Hepatocyte (in vitro differentiated cells): Measurements from ENCODE around the gene SIT1.

Source experiments
- EZH2 ChIP-seq: fragments of 200-600 bp; sonication (generic); IDR thresholded peaks from 2 replicates; pipeline ENCODE4 v1.6.1; 2016; ENCODE audit warnings: antibody characterized with exemption, mild to moderate bottlenecking, borderline replicate concordance
- EZH2phosphoT487 ChIP-seq: fragments of 200-600 bp; sonication (generic); IDR thresholded peaks from one replicate; pipeline ENCODE4 v1.6.1; 2018; ENCODE audit warnings: antibody characterized with exemption, mild to moderate bottlenecking, low read depth, moderate library complexity; ENCODE audit not compliant: unreplicated experiment, severe bottlenecking

DNA sequence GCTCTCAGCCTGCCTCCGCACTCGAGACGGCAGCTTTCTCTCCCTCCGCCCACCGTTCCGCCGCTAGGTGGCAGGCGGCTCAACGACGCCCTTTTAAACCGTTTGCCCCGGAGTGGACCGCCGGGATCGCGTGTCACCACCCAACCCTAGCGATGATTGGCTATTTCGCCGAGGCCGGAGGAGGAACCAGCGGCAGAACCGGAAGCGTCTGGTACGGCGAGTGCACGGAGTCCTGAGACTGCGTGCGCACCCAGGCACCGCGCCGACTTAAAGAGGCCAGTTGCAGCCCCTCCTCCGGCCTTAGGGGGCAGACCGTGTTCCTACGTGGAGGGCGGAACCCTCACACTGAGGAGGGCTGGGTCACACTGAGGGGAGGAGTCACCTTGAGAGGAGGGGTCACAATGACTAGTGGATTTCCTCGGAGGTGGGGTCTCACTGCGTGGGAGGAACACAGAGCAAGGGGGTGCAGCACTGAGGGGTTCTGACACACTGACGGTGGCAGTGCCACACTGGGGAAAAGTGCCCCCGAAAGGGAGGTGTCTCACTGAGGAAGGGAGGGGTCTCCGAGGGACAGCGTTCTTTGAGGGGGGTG is 46.6 kb downstream of the SIT1 start:
- TF ChIP-seq EZH2phosphoT487 (no peak), EZH2 (no peak)
